Keratinocyte (primary cell): ENCODE data around the gene KIF11. TPM values are rescaled to one million over a fixed set of nuclear protein-coding genes. Genes with fewer than 3 reads are reported as not detected.
"Not testable (repeated sequence)": the region's sequence is repeated elsewhere in the genome, so short reads cannot be mapped to it uniquely, and the experiment has no call there.

ENCODE experiments used
- DNase-seq: peaks from one replicate; pipeline ENCODE4 v3.0.0-alpha.2; 2011; ENCODE audit warnings: low read depth, missing footprints, low spot score
- FAIRE-seq: peaks from 2 replicates; lab custom pipeline; 2011; peaks lifted over from hg19 to GRCh38; lab: Jason Lieb, UNC
- H2AFZ ChIP-seq: 2 replicates; pipeline ENCODE4 v1.6.0; 2012; ENCODE audit warnings: low read length, control low read depth, inconsistent platforms; ENCODE audit not compliant: control insufficient read depth
- H3K27ac ChIP-seq: 2 replicates; pipeline ENCODE4 v1.5.1; 2011; ENCODE audit warnings: low read length; ENCODE audit not compliant: control insufficient read depth, insufficient read depth
- H3K27me3 ChIP-seq: 3 replicates; pipeline ENCODE4 v1.6.0; 2011; ENCODE audit warnings: low read length; ENCODE audit not compliant: control insufficient read depth, insufficient read depth; ENCODE audit errors: extremely low read depth
- H3K36me3 ChIP-seq, 2 experiments: 2 replicates in 1 of 2; 3 replicates in 1 of 2; pipeline ENCODE4 v1.5.1; 2011; ENCODE audit warnings: low read length in 2 of 2, mild to moderate bottlenecking in 1 of 2; ENCODE audit not compliant: control insufficient read depth in 2 of 2, insufficient read depth in 2 of 2; ENCODE audit errors: extremely low read depth in 1 of 2
- H3K4me1 ChIP-seq: 3 replicates; pipeline ENCODE4 v1.5.1; 2011; ENCODE audit warnings: low read length; ENCODE audit not compliant: control insufficient read depth, insufficient read depth; ENCODE audit errors: extremely low read depth
- H3K4me2 ChIP-seq: 3 replicates; pipeline ENCODE4 v1.6.0; 2011; ENCODE audit warnings: low read depth, low read length; ENCODE audit not compliant: control insufficient read depth, insufficient read depth; ENCODE audit errors: extremely low read depth
- H3K4me3 ChIP-seq, 3 experiments: fragments of 200-600 bp in 1 of 3; sonication (generic) in 1 of 3; 2 replicates in 2 of 3; 3 replicates in 1 of 3; pipeline ENCODE4 v1.5.1; 2011 to 2016; ENCODE audit warnings: low read length in 3 of 3, mild to moderate bottlenecking in 3 of 3, control low read depth in 2 of 3, inconsistent platforms in 1 of 3, low read depth in 1 of 3, mixed read lengths in 1 of 3, mixed run types in 1 of 3, moderate library complexity in 1 of 3; ENCODE audit not compliant: control insufficient read depth in 2 of 3, insufficient read depth in 2 of 3; ENCODE audit errors: extremely low read depth in 1 of 3
- H3K79me2 ChIP-seq: 2 replicates; pipeline ENCODE4 v1.6.0; 2012; ENCODE audit warnings: low read length; ENCODE audit not compliant: control insufficient read depth, insufficient read depth
- H3K9ac ChIP-seq: 3 replicates; pipeline ENCODE4 v1.6.0; 2011; ENCODE audit warnings: low read length; ENCODE audit not compliant: control insufficient read depth, insufficient read depth; ENCODE audit errors: extremely low read depth
- H3K9me1 ChIP-seq: 3 replicates; pipeline ENCODE4 v1.6.0; 2011; ENCODE audit warnings: low read length; ENCODE audit not compliant: control insufficient read depth, insufficient read depth; ENCODE audit errors: extremely low read depth
- H3K9me3 ChIP-seq: 2 replicates; pipeline ENCODE4 v1.5.1; 2012; ENCODE audit warnings: low read depth, low read length; ENCODE audit not compliant: control insufficient read depth
- H4K20me1 ChIP-seq: 3 replicates; pipeline ENCODE4 v1.6.0; 2011; ENCODE audit warnings: low read length; ENCODE audit not compliant: control insufficient read depth, insufficient read depth; ENCODE audit errors: extremely low read depth
- CTCF ChIP-seq, 3 experiments: IDR thresholded peaks in 1 of 3; conservative IDR thresholded peaks in 1 of 3; optimal IDR thresholded peaks in 1 of 3; 2 replicates in 2 of 3; 3 replicates in 1 of 3; pipeline versions ENCODE3 to v1.5.1; 2011; ENCODE audit warnings: low read length in 3 of 3, mild to moderate bottlenecking in 3 of 3, moderate library complexity in 2 of 3, control low read depth in 1 of 3, inconsistent platforms in 1 of 3; ENCODE audit not compliant: insufficient read depth in 2 of 3; ENCODE audit errors: extremely low read depth in 1 of 3
- EZH2 ChIP-seq: IDR thresholded peaks from one replicate; pipeline ENCODE4 v1.6.1; 2012; ENCODE audit warnings: inconsistent platforms, mild to moderate bottlenecking, low read length, moderate library complexity
- dilution Hi-C: fragments of 300-500 bp; cut with MboI; formaldehyde crosslinking; loops from one replicate; pipeline ENCODE4 v1.7.0; 2020; ENCODE audit warnings: low sequenced_read_pairs; ENCODE audit not compliant: extremely low pct_ligation_motif_present
- polyA plus RNA-seq, 5 experiments: library from polyadenylated mRNA; depleted of rRNA in 3 of 5; stranded (reverse) in 3 of 5; stranded (forward) in 1 of 5; unstranded in 1 of 5; fragments of >200 nt; gene quantifications; 1 replicate in 1 of 5; 2 replicates in 3 of 5; 3 replicates in 1 of 5; pipeline versions ENCODE4 v1.2.1 to v1.2.3, GENCODE V29; 2011 to 2012; ENCODE audit warnings: missing spikeins in 2 of 5, low read depth in 1 of 5, low replicate concordance in 1 of 5

KIF11 gene
- polyA plus RNA-seq, 1 donor (not counting 4 experiments of a cell fraction or from before 2014, with no cell fraction given): 10.6 TPM

GRCh38 chr10:92575961-92576360 is 17.0 kb upstream of the KIF11 start:
- no peak overlapping the region for H3K27ac ChIP-seq
- DNase-seq (no peak), FAIRE-seq (peak; percentile 81)
- TF ChIP-seq CTCF (optimal IDR thresholded peaks at IDR 0.05 in 1 of 3, IDR thresholded peaks at IDR 0.05 in 1 of 3, conservative IDR thresholded peaks at IDR 0.05 in 1 of 3; ENCODE audit: extremely low read depth in 1 of 3, insufficient read depth in 2 of 3, low read length in 3 of 3) (no peak), EZH2 (no peak)
- no peak overlapping the region for H3K4me3 ChIP-seq
- no peak overlapping the region for H3K4me2 ChIP-seq
- no peaks in the 10 kb centered on the region for H3K36me3 ChIP-seq
- peaks cover 21% of the 10 kb centered on the region for H3K79me2 ChIP-seq
- H4K20me1 ChIP-seq: no peaks in the 10 kb centered on the region
- no peaks in the 10 kb centered on the region for H3K27me3 ChIP-seq
- H3K9me3 ChIP-seq: no peaks in the 10 kb centered on the region
- dilution Hi-C loops: no loop called here
- H3K9ac ChIP-seq: no peak overlapping the region
- H3K4me1 ChIP-seq: peaks cover 23% of the 10 kb centered on the region
- H2AFZ ChIP-seq: no peak overlapping the region
- no peaks in the 10 kb centered on the region for H3K9me1 ChIP-seq

DNA sequence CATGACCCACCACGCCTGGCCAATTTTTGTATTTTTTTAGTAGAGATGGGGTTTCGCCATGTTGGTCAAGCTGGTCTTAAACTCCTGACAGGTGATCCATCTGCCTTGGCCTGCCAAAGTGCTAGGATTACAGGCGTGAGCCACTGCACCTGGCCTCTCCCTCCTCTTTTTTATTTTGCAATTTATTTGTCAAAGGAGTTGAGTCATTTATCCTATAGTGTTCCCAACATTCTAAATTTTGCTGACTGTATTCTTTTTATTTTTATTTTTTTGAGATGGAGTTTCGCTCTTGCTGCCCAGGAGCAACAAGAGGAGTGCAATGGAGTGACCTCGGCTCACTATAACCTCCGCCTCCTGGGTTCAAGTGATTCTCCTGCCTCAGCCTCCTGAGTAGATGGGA is 10.6 kb upstream of the KIF11 start:
- H3K9me3 ChIP-seq, H3K4me2 ChIP-seq, H3K36me3 ChIP-seq, H4K20me1 ChIP-seq, H3K4me1 ChIP-seq, H3K27ac ChIP-seq, H3K79me2 ChIP-seq, H3K4me3 ChIP-seq, H2AFZ ChIP-seq, FAIRE-seq, H3K27me3 ChIP-seq, DNase-seq, H3K9ac ChIP-seq, H3K9me1 ChIP-seq, dilution Hi-C loops: not testable (repeated sequence)
